ENCODE measurements around the gene TTC7B. TPM values are rescaled to one million over a fixed set of nuclear protein-coding genes. Genes with fewer than 3 reads are reported as not detected.

Gene TTC7B
- total and polyA plus RNA-seq, 2 of the 13 experiments (the other 11 are each of a cell fraction or from before 2014, with no cell fraction given) = 1.3 to 3.2 TPM

GRCh38 chr14:90490720-90491050, 325.5 kb downstream of the TTC7B start:
- no peak overlapping the region for H3K4me3 ChIP-seq (replicated peaks in 1 of 3; ENCODE audit: insufficient read depth in 1 of 3, low read depth in 2 of 3, low read length in 3 of 3)
- in situ Hi-C loops (cut with HindIII; ENCODE audit: extremely low pct_ligation_motif_present, low pct_unique_long_range_greater_than_20kb) (no loop called here), intact Hi-C loops (cut with micrococcal nuclease; ENCODE audit: unreplicated experiment) (no loop called here)
- no TSS peak for BruUV-seq (replicated peaks)
- 40% methylated on average over 1 of the region's 3 CpGs for WGBS (ENCODE audit: low lambda C conversion rate)
- no peak for DNase-seq (ENCODE audit: low spot score)
- FAIRE-seq = no peak
- no peaks in the 10 kb centered on the region for H3K36me3 ChIP-seq (replicated peaks in 1 of 2; ENCODE audit: control insufficient read depth in 1 of 2, insufficient read depth in 2 of 2, low read length in 2 of 2)
- H3K4me1 ChIP-seq (ENCODE audit: insufficient read depth, low read length) = 0 out of 2 replicates have a peak, but pooled peaks cover 11% of the 10 kb centered on the region
- no peaks in the 10 kb centered on the region; the same call in 1 of the 2 replicates for H4K20me1 ChIP-seq (ENCODE audit: insufficient read depth, low read length)
- H2AFZ ChIP-seq (ENCODE audit: low read length) = no peak overlapping the region
- no peak overlapping the region for H3K27ac ChIP-seq (ENCODE audit: extremely low read length, insufficient read depth, low read length)
- no peaks in the 10 kb centered on the region for H3K79me2 ChIP-seq (ENCODE audit: insufficient read depth, low read length)
- no peak overlapping the region for H3K9ac ChIP-seq (ENCODE audit: insufficient read depth, low read depth, low read length)
- ChIA-PET POLR2A (no interaction called here), CTCF (ENCODE audit: low intra/inter-chr PET ratio, low total read pairs) (no interaction called here)
- no peak for ATAC-seq
- H3K27me3 ChIP-seq (ENCODE audit: control insufficient read depth in 1 of 2, insufficient read depth in 2 of 2, low read length in 2 of 2) = no peaks in the 10 kb centered on the region
- TF ChIP-seq RFX1 (IDR thresholded peaks at IDR 0.05) (no peak), USF2 (IDR thresholded peaks at IDR 0.05; ENCODE audit: low read depth, low read length) (no peak), USF2 (CRISPR knock-in tag; IDR thresholded peaks at IDR 0.05; ENCODE audit: borderline replicate concordance) (no peak)
- no peak overlapping the region for H3K4me2 ChIP-seq (ENCODE audit: low read depth, low read length)
- H3K9me3 ChIP-seq (ENCODE audit: low read length) = no peaks in the 10 kb centered on the region

GRCh38 chr14:90489916-90490719, 326.1 kb downstream of the TTC7B start:
- Histone ChIP-seq H3K9ac (ENCODE audit: insufficient read depth, low read depth, low read length) (no peak overlapping the region), H2AFZ (ENCODE audit: low read length) (no peak overlapping the region), H3K4me2 (ENCODE audit: low read depth, low read length) (no peak overlapping the region), H3K4me1 (ENCODE audit: insufficient read depth, low read length) (0 out of 2 replicates have a peak, but pooled peaks cover 11% of the 10 kb centered on the region), H3K4me3 (replicated peaks in 1 of 3; ENCODE audit: insufficient read depth in 1 of 3, low read depth in 2 of 3, low read length in 3 of 3) (no peak overlapping the region), H3K27ac (ENCODE audit: extremely low read length, insufficient read depth, low read length) (no peak overlapping the region), H3K79me2 (ENCODE audit: insufficient read depth, low read length) (no peaks in the 10 kb centered on the region), H4K20me1 (ENCODE audit: insufficient read depth, low read length) (no peaks in the 10 kb centered on the region; the same call in 1 of the 2 replicates), H3K27me3 (ENCODE audit: control insufficient read depth in 1 of 2, insufficient read depth in 2 of 2, low read length in 2 of 2) (no peaks in the 10 kb centered on the region), H3K36me3 (replicated peaks in 1 of 2; ENCODE audit: control insufficient read depth in 1 of 2, insufficient read depth in 2 of 2, low read length in 2 of 2) (no peaks in the 10 kb centered on the region), H3K9me3 (ENCODE audit: low read length) (no peaks in the 10 kb centered on the region)
- 31% methylated on average over 8 of the region's 8 CpGs for WGBS (ENCODE audit: low lambda C conversion rate)
- POLR2A ChIA-PET = no interaction called here
- CTCF ChIA-PET (ENCODE audit: low intra/inter-chr PET ratio, low total read pairs) = no interaction called here
- no TSS peak for BruUV-seq (replicated peaks)
- no peak for DNase-seq (ENCODE audit: low spot score)
- no peak for ATAC-seq
- intact Hi-C loops (cut with micrococcal nuclease; ENCODE audit: unreplicated experiment) = no loop called here
- in situ Hi-C loops (cut with HindIII; ENCODE audit: extremely low pct_ligation_motif_present, low pct_unique_long_range_greater_than_20kb) = no loop called here
- FAIRE-seq = no peak
- TF ChIP-seq NFYC (CRISPR knock-in tag; IDR thresholded peaks at IDR 0.05) = peak; percentile 55
- no peak for TF ChIP-seq RBM22 (optimal IDR thresholded peaks at IDR 0.05; ENCODE audit: low read length)
